ENCODE data around the gene TXLNB.

DNA sequence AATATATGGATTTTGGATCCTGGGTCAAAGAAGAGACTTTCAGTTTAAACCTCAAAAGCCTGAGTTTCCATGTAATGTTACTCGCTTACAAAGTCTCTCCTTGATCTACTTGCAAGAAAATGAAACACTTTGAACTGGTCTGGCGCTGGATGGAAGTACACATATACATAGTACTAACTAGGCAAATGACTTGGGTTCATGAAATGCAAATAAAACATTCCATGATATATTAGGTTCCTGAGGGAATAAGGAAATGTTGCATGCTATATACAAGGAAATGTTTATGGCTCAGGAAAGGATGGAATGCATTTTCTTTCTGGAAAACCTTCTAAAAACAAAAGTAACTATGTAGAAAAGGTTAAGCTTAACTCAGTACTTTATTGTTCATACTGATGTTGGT is 11.4 kb upstream of the TXLNB start:
- TF ChIP-seq CTCF (IDR thresholded peaks at IDR 0.05) (no peak), POLR2A (IDR thresholded peaks at IDR 0.05) (no peak)
